ENCODE measurements around the gene ZNF318.

DNA sequence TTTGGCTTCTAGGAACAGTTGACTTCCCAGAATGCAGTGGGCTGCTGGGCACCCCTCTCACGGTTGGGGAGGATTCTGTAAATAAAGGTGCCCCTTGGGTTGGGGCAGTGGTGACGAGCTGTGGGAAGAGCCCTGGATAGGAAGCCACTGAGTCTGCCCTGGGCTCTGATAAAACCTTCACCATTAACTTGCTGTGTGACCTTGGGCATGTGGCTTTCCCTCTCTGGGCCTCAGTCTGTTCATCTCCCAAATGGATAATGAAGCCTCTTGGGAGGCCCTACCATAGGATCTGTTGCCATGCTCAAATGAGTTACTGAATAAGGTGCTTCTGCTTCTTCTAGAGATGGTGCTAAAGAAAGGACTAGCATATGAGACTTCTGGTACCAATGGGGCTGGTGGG, 64.6 kb downstream of the ZNF318 start:
- TF ChIP-seq, protein P1, sequence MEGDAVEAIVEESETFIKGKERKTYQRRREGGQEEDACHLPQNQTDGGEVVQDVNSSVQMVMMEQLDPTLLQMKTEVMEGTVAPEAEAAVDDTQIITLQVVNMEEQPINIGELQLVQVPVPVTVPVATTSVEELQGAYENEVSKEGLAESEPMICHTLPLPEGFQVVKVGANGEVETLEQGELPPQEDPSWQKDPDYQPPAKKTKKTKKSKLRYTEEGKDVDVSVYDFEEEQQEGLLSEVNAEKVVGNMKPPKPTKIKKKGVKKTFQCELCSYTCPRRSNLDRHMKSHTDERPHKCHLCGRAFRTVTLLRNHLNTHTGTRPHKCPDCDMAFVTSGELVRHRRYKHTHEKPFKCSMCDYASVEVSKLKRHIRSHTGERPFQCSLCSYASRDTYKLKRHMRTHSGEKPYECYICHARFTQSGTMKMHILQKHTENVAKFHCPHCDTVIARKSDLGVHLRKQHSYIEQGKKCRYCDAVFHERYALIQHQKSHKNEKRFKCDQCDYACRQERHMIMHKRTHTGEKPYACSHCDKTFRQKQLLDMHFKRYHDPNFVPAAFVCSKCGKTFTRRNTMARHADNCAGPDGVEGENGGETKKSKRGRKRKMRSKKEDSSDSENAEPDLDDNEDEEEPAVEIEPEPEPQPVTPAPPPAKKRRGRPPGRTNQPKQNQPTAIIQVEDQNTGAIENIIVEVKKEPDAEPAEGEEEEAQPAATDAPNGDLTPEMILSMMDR (IDR thresholded peaks at IDR 0.05; ENCODE audit: low read depth, low read length, poor library complexity, severe bottlenecking): no peak
- no peak for TF ChIP-seq EZH2phosphoT487 (IDR thresholded peaks at IDR 0.05; ENCODE audit: borderline replicate concordance, low read length)
